SK-N-SH treated with all-trans-retinoic acid at 6 μM for 48 hours (cell line): Measurements from ENCODE around the gene IDH3G.
A peak's percentile ranks its signal among the peaks of the same experiment; 100 is the strongest.

Experiments used
- ATAC-seq: fragments of 200-7000 bp; cut with Tn5 transposase; 3 replicates; pipeline ENCODE4 v1.9.1; 2020; ENCODE audit warnings: mild to moderate bottlenecking, moderate library complexity
- BACH2 ChIP-seq: fragments of 250-450 bp; sonication (Bioruptor Pico); IDR thresholded peaks from 2 replicates; pipeline ENCODE4 v1.9.0; 2021; ENCODE audit warnings: mild to moderate bottlenecking, borderline replicate concordance
- CREB5 ChIP-seq: fragments of 250-450 bp; sonication (Bioruptor Pico); IDR thresholded peaks from 2 replicates; pipeline ENCODE4 v1.5.1; 2020; ENCODE audit warnings: low read depth, mild to moderate bottlenecking, moderate library complexity
- CSRNP3 ChIP-seq: fragments of 250-450 bp; sonication (Bioruptor Pico); IDR thresholded peaks from 2 replicates; pipeline ENCODE4 v1.5.1; 2021; ENCODE audit warnings: mild to moderate bottlenecking, moderate library complexity
- ESRRG ChIP-seq: fragments of 250-450 bp; sonication (Bioruptor Pico); IDR thresholded peaks from 2 replicates; pipeline ENCODE4 v1.6.1; 2021; ENCODE audit warnings: mild to moderate bottlenecking
- GLIS3 ChIP-seq: fragments of 250-450 bp; sonication (Bioruptor Pico); IDR thresholded peaks from 2 replicates; pipeline ENCODE4 v1.5.0; 2020; ENCODE audit warnings: mild to moderate bottlenecking, moderate library complexity
- ISL1 ChIP-seq: fragments of 250-450 bp; sonication (Bioruptor Pico); IDR thresholded peaks from 2 replicates; pipeline ENCODE4 v2.1.2; 2022; ENCODE audit warnings: mild to moderate bottlenecking, moderate library complexity
- PATZ1 ChIP-seq: fragments of 250-450 bp; sonication (Bioruptor Pico); IDR thresholded peaks from 2 replicates; pipeline ENCODE4 v1.8.0; 2020; ENCODE audit warnings: mild to moderate bottlenecking, moderate library complexity, borderline replicate concordance
- PPARA ChIP-seq: fragments of 250-450 bp; sonication (Bioruptor Pico); IDR thresholded peaks from 2 replicates; pipeline ENCODE4 v1.5.0; 2020; ENCODE audit warnings: mild to moderate bottlenecking, borderline replicate concordance
- SNAI2 ChIP-seq: fragments of 250-450 bp; sonication (Bioruptor Pico); IDR thresholded peaks from 2 replicates; pipeline ENCODE4 v1.5.0; 2020; ENCODE audit warnings: mild to moderate bottlenecking, moderate library complexity
- TOX ChIP-seq: fragments of 250-450 bp; sonication (Bioruptor Pico); IDR thresholded peaks from 2 replicates; pipeline ENCODE4 v1.8.0; 2021; ENCODE audit warnings: mild to moderate bottlenecking, moderate library complexity, borderline replicate concordance
- TSHZ2 ChIP-seq: fragments of 250-450 bp; sonication (Bioruptor Pico); IDR thresholded peaks from 2 replicates; pipeline ENCODE4 v1.5.0; 2020; ENCODE audit warnings: mild to moderate bottlenecking, moderate library complexity
- ZC3H10 ChIP-seq: fragments of 250-450 bp; sonication (Bioruptor Pico); IDR thresholded peaks from 2 replicates; pipeline ENCODE4 v1.5.1; 2021; ENCODE audit warnings: mild to moderate bottlenecking, moderate library complexity
- ZNF565 ChIP-seq: fragments of 450-650 bp; formaldehyde crosslinking; conservative IDR thresholded peaks from 2 replicates; pipeline ENCODE4 v1.5.0; 2020; ENCODE audit warnings: low read depth, mild to moderate bottlenecking, moderate library complexity
- ZNF70 ChIP-seq: fragments of 450-650 bp; formaldehyde crosslinking; IDR thresholded peaks from 2 replicates; pipeline ENCODE4 v1.5.0; 2020; ENCODE audit warnings: mild to moderate bottlenecking, moderate library complexity

Gene IDH3G

GRCh38 chrX:153794018-153794896 is at the start of gene IDH3G, which contains the start of gene SSR4:
IDH3G (minus strand) TSS chrX:153794375; CDS start chrX:153794326, 49 bp downstream.
SSR4 (plus strand) TSS chrX:153794668; CDS start chrX:153794688, 20 bp downstream.
- peak; percentile 87 for ATAC-seq
- TF ChIP-seq PATZ1 (peak; percentile 26; the same call in 1 of the 2 replicates), TSHZ2 (no peak)
- TF ChIP-seq, all 23 proteins: peak for 1

- TF ChIP-seq BACH2 (CRISPR knock-in tag) (no peak), ISL1 (CRISPR knock-in tag) (no peak), GLIS3 (CRISPR knock-in tag) (no peak), CREB5 (CRISPR knock-in tag) (no peak), ZNF565 (CRISPR knock-in tag) (no peak), CSRNP3 (no peak), PPARA (CRISPR knock-in tag) (no peak)
- ATAC-seq = no peak
These were observed 42.7 kb upstream of the IDH3G start for GRCh38 chrX:153836921-153837320.

- TF ChIP-seq TOX (no peak), ISL1 (CRISPR knock-in tag) (no peak), PPARA (CRISPR knock-in tag) (no peak), PATZ1 (no peak), TSHZ2 (no peak), ESRRG (CRISPR knock-in tag) (no peak), ZNF70 (CRISPR knock-in tag) (no peak), SNAI2 (CRISPR knock-in tag) (no peak), ZC3H10 (CRISPR knock-in tag) (no peak)
- no peak for ATAC-seq
These were observed 38.6 kb upstream of the IDH3G start for GRCh38 chrX:153832728-153833127.
